GM12801 (cell line): Measurements from ENCODE around the gene EWSR1.

Experiments used
- TF ChIP-seq, protein P1 (sequence below): IDR thresholded peaks from one replicate; pipeline ENCODE4 v1.5.1; 2011; ENCODE audit warnings: control low read depth; ENCODE audit not compliant: insufficient read length; ENCODE audit errors: extremely low read depth

The EWSR1 gene, protein sequence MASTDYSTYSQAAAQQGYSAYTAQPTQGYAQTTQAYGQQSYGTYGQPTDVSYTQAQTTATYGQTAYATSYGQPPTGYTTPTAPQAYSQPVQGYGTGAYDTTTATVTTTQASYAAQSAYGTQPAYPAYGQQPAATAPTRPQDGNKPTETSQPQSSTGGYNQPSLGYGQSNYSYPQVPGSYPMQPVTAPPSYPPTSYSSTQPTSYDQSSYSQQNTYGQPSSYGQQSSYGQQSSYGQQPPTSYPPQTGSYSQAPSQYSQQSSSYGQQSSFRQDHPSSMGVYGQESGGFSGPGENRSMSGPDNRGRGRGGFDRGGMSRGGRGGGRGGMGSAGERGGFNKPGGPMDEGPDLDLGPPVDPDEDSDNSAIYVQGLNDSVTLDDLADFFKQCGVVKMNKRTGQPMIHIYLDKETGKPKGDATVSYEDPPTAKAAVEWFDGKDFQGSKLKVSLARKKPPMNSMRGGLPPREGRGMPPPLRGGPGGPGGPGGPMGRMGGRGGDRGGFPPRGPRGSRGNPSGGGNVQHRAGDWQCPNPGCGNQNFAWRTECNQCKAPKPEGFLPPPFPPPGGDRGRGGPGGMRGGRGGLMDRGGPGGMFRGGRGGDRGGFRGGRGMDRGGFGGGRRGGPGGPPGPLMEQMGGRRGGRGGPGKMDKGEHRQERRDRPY

DNA sequence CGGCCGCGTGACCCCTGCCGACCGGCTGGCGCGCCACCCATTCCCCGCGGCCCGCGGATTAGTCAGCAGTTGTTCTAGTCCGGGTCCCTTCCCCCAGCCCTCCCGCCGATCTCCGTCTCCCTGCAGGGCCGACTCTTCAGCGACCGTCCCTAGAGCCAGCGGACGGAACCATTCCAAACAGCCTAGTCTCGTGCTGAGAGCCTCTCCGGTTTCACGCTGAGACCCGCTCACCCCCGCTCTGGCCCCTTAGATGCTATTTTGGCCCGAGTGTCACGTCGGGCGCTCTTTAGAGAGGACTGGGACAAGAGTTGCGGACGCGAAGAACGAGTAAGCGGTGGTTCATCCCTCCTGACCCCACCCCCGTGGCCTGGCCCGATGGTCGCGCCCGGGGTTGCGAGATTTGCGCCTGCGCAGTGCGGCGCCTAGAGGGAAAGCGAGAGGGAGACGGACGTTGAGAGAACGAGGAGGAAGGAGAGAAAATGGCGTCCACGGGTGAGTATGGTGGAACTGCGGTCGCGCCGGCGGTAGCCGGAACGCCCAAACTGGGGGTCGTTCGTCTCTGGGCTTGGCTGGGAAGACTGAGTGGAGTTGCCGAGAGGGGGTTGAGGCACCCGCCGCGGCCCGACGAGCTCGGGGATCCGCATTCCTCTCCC lies at the start of gene EWSR1, which contains the start of gene RHBDD3:
Gene EWSR1, plus strand, starts transcription at position 411 of the 653 bp plus-strand sequence. Its CDS starts 69 bp downstream, at position 480.
Gene RHBDD3, minus strand, starts transcription at position 124 of the 653 bp plus-strand sequence. CDS start 2,355 bp downstream, outside the sequence.
- TF ChIP-seq, protein P1, sequence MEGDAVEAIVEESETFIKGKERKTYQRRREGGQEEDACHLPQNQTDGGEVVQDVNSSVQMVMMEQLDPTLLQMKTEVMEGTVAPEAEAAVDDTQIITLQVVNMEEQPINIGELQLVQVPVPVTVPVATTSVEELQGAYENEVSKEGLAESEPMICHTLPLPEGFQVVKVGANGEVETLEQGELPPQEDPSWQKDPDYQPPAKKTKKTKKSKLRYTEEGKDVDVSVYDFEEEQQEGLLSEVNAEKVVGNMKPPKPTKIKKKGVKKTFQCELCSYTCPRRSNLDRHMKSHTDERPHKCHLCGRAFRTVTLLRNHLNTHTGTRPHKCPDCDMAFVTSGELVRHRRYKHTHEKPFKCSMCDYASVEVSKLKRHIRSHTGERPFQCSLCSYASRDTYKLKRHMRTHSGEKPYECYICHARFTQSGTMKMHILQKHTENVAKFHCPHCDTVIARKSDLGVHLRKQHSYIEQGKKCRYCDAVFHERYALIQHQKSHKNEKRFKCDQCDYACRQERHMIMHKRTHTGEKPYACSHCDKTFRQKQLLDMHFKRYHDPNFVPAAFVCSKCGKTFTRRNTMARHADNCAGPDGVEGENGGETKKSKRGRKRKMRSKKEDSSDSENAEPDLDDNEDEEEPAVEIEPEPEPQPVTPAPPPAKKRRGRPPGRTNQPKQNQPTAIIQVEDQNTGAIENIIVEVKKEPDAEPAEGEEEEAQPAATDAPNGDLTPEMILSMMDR = no peak

DNA sequence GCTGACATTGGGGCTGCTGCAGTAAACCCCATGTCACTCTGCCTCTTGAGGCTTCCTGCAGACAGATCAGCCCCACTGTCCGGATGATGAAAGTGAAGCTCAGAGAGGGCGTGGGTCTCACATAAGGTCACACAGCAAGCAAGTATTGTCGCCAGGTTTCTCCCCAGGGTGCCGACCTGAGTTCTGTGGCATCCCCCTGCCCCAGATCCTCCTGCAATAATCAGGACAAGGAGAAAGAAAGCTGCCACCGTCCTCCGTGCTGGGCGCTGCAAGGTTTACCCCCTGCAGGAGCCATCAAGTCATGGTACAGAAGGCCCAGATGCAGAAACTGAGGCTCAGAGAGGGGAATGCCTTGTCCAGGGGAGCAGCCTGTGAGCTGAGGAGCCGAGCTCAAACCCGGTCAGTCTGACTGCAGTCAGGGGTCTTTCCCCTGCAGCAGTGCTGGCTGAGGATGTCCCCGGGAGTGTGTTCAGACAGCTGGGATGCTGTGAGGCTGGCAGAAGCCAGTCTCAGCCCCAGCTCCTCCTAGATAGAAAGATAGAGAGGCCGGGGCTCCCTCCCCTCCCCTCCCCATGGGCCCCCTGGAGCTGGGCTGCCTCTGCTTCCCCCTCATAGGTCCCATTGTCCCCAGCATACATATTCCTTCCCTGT lies 49.2 kb upstream of the EWSR1 start:
- TF ChIP-seq, protein P1 = no peak

DNA sequence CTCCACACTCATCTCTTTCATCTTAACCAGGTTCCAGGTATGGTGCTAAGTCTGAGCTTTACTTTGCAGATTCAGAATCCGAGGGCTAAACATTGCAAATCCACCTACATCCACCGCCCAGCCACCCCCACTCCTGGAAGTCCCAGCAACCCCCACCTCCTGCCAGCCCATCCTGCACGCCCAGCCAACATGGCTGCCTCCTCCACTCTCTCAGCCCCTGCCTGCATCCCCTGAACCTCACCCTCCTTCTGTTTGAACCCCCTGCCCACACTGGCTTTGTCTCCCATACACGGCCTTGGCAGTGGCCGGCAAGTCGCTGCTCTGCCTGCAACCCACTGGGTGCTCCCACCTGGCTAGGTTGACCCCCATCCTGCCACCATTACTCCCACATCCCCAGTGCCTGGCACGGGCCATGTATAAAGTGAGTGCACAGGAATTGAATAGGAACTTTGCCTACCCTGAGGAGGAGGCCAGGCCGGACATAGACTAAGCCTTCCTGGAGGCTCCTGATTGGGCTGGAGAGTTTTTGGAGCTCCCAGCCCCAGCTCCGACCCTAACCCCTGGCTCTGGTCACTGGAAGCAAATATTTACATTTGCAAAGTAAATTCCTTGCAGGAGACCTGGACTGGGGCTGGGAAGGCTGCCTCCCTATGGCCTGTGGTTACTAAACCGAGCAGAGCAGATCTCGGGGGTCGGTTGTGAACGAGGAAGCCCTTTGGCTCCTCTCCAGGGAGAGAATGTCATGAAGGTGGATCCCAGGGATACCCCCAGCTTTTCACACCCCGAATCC lies 48.0 kb upstream of the EWSR1 start:
- TF ChIP-seq, protein P1 = no peak

DNA sequence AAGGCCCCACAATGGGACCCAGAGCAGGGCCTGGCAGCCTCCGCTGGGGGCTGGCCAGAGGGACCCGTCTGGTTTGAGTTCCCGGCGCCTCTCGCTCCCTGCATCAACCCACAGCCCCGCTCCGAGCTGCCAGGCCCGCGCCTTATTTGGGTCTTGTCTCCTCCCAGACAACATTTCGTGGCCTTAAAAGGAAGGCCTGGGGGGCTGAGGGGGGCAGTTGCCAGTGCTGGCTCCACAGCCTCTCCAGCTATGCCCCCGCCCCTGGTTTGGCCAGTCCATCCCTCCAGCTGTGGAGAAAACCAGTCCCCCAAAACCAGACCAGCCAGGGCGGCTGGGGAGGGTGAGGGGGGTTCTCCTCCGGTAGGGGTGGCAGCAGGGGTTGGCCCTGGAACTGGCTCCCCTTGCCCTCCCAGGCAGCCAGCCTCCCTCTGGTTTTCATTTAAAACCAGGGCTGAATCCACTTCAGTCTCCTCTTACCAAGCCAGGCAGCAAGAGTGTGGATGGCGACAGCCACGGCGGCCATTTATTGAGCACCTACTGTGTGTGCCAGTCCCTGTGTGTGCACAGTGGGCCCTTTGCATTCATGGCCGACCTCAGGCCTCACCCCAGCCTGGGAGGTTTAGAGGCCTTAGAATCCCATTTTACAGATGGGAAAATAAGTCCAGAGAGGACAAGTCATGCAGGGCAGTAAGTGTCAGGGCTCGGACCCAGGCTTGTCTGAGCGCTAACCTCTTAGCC lies 43.8 kb upstream of the EWSR1 start:
- TF ChIP-seq, protein P1 = no peak

DNA sequence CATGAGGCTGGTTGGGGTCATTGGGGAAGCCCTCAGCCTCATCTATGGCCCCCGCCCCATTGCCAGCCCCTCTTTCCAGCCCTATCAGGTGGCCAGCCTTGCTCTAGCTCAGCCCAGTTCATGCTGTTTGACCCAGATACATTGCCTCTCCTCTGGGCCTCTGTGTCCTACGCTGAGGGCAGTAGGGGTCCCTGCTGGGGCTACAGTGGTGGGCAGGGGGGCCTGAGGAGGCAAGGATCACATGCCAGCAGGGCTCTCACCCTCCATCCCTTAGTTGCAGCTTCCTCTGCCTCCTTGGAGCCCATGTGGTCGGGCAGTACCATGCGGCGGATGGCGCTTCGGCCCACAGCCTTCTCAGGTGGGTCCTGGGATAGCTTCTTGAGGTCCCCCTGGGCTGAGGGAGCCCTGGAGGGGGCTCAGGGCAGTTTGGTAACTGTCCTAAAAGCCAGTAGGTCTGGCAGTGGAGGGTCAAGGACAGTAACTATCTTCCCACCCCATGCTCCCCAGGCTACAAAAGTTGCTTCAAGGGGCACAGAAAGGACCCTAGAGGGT lies 43.1 kb upstream of the EWSR1 start:
- TF ChIP-seq, protein P1 = no peak

DNA sequence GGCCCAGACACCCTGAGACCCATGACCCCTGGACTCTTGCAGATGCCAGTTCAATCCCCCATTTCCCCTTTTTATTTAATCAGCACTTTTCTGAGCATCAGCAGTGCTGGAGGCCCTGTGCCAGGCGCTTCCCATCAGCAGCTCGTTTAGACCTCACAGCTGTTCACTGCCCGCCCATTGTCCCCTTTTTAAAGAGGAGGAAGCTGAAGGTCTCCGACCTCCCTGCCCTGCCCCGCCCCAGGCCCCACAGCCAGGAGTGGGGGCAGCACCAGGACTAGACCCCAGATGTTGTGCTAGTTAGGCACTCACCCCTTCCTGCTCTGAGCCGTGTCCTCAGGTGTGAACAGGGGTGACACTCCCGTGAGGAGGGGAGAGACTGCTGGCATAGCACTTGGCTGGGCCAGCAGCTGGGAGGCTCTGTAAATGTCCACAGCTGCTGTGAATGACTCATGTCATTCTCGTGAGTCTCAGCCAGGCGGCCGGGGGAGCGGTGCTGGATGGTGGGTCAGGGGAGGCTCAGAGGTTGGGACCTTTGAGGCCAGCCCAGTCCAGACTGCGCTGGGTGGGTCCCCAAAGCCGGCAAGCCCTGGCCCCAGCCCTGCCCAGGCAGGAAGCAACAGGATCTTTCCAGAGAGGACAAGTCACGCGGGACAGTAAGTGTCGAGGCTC lies 42.5 kb upstream of the EWSR1 start:
- TF ChIP-seq, protein P1 = no peak
